ENCODE results near the gene PHC2. TPM values are rescaled to one million over a fixed set of nuclear protein-coding genes. Genes with fewer than 3 reads are reported as not detected.

The PHC2 gene
- total RNA-seq, 1 donor from 2014 or later = 105 TPM

- intact Hi-C loops (cut with DNase I) = no loop called here
- ATAC-seq = peak in 1 of 2 donors; percentile 51
- H3K36me3 ChIP-seq = peaks cover 6% of the 10 kb centered on the region
- no peak for TF ChIP-seq CTCF (IDR thresholded peaks at IDR 0.05)
- no peaks in the 10 kb centered on the region for H3K9me3 ChIP-seq
- H3K27me3 ChIP-seq (ENCODE audit: low read depth) = no peaks in the 10 kb centered on the region
- H3K4me1 ChIP-seq = peaks cover 8% of the 10 kb centered on the region
- H3K27ac ChIP-seq = no peak overlapping the region
- no peak for DNase-seq
- H3K4me3 ChIP-seq = no peak overlapping the region
Observed at GRCh38 chr1:33358795-33359503, 71.9 kb downstream of the PHC2 start.

- Histone ChIP-seq H3K9me3 (no peaks in the 10 kb centered on the region), H3K27me3 (ENCODE audit: low read depth) (no peaks in the 10 kb centered on the region), H3K4me3 (no peak overlapping the region), H3K36me3 (peaks cover 6% of the 10 kb centered on the region), H3K27ac (no peak overlapping the region), H3K4me1 (peaks cover under 1% of the 10 kb centered on the region)
- TF ChIP-seq CTCF (IDR thresholded peaks at IDR 0.05) = no peak
- ATAC-seq (no peak), DNase-seq (no peak)
- intact Hi-C loops (cut with DNase I) = no loop called here
Observed at GRCh38 chr1:33358114-33358794, 72.6 kb downstream of the PHC2 start.

GRCh38 chr1:33357099-33357498, 73.8 kb downstream of the PHC2 start:
- intact Hi-C loops (cut with DNase I) = no loop called here
- Histone ChIP-seq H3K4me3 (no peak overlapping the region), H3K9me3 (no peaks in the 10 kb centered on the region), H3K27me3 (ENCODE audit: low read depth) (no peaks in the 10 kb centered on the region), H3K36me3 (peaks cover 6% of the 10 kb centered on the region), H3K27ac (no peak overlapping the region), H3K4me1 (no peaks in the 10 kb centered on the region)
- TF ChIP-seq CTCF (IDR thresholded peaks at IDR 0.05) = no peak
- ATAC-seq (no peak), DNase-seq (no peak)

- TF ChIP-seq CTCF (IDR thresholded peaks at IDR 0.05) = no peak
- ATAC-seq (no peak), DNase-seq (no peak)
- H3K9me3 ChIP-seq = no peaks in the 10 kb centered on the region
- H3K27me3 ChIP-seq (ENCODE audit: low read depth) = no peaks in the 10 kb centered on the region
- intact Hi-C loops (cut with DNase I) = no loop called here
- H3K27ac ChIP-seq = no peak overlapping the region
- no peak overlapping the region for H3K4me3 ChIP-seq
- H3K36me3 ChIP-seq = peaks cover 6% of the 10 kb centered on the region
- H3K4me1 ChIP-seq = peaks cover 10% of the 10 kb centered on the region
Observed at GRCh38 chr1:33354707-33355316, 76.1 kb downstream of the PHC2 start.

GRCh38 chr1:33353531-33353930, 77.4 kb downstream of the PHC2 start:
- Histone ChIP-seq H3K4me3 (no peak overlapping the region), H3K27me3 (ENCODE audit: low read depth) (no peaks in the 10 kb centered on the region), H3K9me3 (no peaks in the 10 kb centered on the region), H3K36me3 (peaks cover 6% of the 10 kb centered on the region), H3K4me1 (peaks cover 10% of the 10 kb centered on the region), H3K27ac (no peak overlapping the region)
- TF ChIP-seq CTCF (IDR thresholded peaks at IDR 0.05) = no peak
- intact Hi-C loops (cut with DNase I) = no loop called here
- DNase-seq = no peak
- no peak for ATAC-seq
